T47D (cell line): ENCODE measurements around the gene C1QTNF4.
"Not testable (repeated sequence)": the region's sequence is repeated elsewhere in the genome, so short reads cannot be mapped to it uniquely, and the experiment has no call there.

Source experiments
- DNase-seq, 2 experiments: peaks; one replicate each; pipeline versions ENCODE4 v3.0.0 to v3.0.0-alpha.2; 2011 to 2012; ENCODE audit warnings: low read depth in 1 of 2, low spot score in 1 of 2
- JUND ChIP-seq: IDR thresholded peaks from 2 replicates; pipeline ENCODE4 v1.6.1; 2012; ENCODE audit warnings: low read depth
- in situ Hi-C: cut with HindIII; loops from 2 replicates; pipeline ENCODE4 v1.10.0; 2016; ENCODE audit warnings: low sequenced_read_pairs, low pct_unique_long_range_greater_than_20kb

The C1QTNF4 gene

GRCh38 chr11:47552566-47553405 lies 41.4 kb downstream of the C1QTNF4 start, which contains the start of gene CELF1:
CELF1 (minus strand) TSS chr11:47553132; CDS start chr11:47499523, 53,609 bp downstream.
- no peak for TF ChIP-seq JUND
- in situ Hi-C loops = no loop called here
- DNase-seq = peak; percentile 75 to 96

GRCh38 chr11:47552056-47552565 lies 42.1 kb downstream of the C1QTNF4 start:
- TF ChIP-seq JUND = no peak
- in situ Hi-C loops = no loop called here
- DNase-seq = peak in 1 of 2 experiments; percentile 59

DNA sequence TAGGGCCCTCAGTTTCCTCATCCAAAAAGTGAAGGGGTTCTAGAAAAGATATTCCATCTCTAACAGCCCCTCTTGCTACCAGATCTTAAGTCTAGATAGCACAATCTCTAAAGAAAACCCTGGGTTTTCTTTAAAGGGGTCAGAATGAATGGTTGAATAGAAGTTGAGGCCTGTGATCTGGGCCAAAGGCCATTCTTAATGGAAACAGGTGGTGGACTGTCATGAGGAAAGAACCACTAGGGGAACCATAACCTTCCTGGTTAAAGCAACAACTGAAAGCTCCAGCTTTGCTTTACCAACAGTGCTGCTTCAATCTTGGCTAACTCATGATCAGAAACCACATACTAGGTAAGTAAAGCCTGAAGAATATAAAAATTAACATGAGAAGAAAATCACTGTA lies 43.1 kb downstream of the C1QTNF4 start:
- DNase-seq = peak in 1 of 2 experiments; percentile 68
- no peak for TF ChIP-seq JUND
- in situ Hi-C loops = no loop called here

GRCh38 chr11:47550288-47551047 lies 43.7 kb downstream of the C1QTNF4 start:
- no peak for DNase-seq
- in situ Hi-C loops = no loop called here
- no peak for TF ChIP-seq JUND

GRCh38 chr11:47546274-47546673 lies 47.9 kb downstream of the C1QTNF4 start:
- DNase-seq, in situ Hi-C loops: not testable (repeated sequence)

- in situ Hi-C loops = no loop called here
- DNase-seq = no peak
- no peak for TF ChIP-seq JUND
Observed at GRCh38 chr11:47545298-47545697, 48.9 kb downstream of the C1QTNF4 start.

GRCh38 chr11:47541070-47541469 lies 53.1 kb downstream of the C1QTNF4 start:
- DNase-seq = no peak
- in situ Hi-C loops = no loop called here
- no peak for TF ChIP-seq JUND

DNA sequence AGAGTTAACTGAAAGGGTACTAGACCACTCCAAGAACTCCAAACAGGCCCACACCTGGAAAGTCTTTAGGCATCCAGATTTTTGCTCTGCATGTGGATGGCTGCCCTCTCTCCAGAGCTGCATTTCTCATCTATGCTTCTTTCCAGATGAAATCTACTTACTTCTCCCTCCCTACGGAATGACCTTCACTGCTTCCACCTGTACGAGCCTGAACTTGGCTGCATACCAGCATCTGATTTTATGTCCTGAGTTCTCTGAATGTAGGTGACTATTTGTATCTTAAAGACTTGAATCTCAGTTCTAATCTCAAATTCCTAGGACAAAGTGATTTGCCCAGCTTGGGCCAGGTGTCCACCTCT lies 54.6 kb downstream of the C1QTNF4 start:
- in situ Hi-C loops = no loop called here
- DNase-seq = peak in 1 of 2 experiments; percentile 38
- TF ChIP-seq JUND = no peak
